Activated gamma-delta T cell treated with Interleukin-2 at 50 U/mL for 16 hours (primary cell): ENCODE data around the gene RPS2.

ENCODE experiments used
- DNase-seq: peaks from one replicate; pipeline ENCODE4 v3.0.0-alpha.2; 2020

RPS2 gene

DNA sequence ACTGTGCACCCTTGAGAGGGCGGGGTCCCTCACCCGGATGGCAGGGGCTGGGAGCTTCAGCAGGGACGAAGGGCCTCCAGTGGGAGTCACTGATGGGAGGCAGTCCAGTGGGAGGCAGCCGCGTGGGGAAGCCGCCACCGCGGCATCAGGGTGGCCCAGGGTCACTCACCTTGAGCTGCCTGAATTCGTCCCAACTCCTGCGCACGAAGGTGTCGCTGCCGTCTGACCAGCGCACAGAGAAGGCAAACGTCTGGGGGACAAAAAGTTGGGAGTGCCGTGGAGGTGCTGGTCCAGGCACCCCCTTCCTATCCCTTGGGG lies 16.1 kb upstream of the RPS2 start:
- no peak for DNase-seq

DNA sequence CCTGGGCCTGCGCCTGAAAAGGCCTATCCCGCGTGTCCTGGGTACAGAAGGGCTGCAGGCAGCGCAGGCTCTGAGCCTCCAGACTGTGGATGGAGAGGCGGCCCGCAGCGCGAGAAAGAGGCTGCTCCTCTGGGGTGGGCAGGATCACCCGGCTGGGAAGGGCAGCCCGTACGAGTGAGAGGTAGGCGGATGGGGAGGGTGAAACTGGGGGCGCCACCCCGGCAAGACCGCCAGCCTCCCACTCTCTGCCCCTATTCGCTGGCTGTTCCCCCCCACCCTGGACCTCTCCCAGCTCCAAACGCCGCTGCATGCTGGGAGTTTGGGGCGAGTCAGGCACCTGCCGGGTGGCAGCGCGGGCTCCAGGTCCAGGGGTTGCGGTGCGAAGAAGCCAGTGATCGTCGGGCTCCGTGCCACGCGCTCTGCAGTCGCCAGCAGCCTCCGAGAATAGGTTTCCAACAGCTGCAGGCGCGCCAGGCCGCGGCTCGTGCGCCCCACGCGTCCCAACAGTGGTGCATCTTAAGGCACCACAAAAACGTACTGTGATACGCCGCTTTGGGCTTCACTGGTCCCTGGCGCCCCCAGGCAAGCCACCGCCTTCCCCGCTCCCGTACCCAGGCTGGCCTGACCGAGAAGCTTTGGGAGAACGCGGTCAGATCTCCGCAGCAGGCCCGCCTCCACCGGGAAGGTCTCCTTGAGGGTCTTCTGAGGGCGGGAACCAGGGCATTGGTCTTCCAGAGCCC lies 15.6 kb upstream of the RPS2 start:
- no peak for DNase-seq

DNA sequence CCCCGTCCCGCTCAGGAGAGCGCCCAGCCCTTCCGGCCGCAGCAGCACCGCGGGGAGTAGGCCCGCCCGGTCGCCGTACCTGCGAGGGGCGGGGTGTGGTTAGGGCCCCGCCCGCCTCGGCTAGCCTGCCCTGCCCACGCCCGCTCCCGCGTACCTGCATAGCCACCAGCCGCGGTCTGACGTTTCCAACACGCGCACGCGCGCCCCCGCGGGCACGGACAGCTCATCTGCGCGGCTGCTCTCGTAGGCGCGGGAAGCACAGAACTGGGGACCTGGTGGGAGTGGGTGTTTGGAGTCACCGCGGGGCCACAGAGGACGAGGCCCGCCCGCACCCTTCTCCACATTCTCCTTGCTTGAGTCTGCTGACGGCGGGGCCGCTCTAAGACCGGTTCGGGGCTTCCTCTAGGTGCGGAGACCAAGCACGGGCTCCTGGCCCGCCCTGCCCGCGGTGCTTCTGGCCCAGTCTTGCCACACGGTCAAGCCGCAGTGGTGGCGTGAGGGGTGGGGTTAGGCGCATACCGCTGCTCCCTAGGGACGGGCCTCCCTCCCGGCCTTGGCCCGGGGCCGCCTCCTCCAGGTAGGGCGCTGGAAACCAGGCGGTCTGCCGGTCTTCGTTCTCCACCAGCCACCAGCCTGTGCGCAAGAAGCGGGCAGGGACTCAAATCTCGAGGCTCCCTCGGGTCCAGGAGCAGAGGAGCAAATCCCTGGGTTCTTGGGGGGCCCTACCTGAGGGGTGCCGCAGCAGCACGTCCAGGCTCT lies 14.8 kb upstream of the RPS2 start:
- DNase-seq, result no peak

DNA sequence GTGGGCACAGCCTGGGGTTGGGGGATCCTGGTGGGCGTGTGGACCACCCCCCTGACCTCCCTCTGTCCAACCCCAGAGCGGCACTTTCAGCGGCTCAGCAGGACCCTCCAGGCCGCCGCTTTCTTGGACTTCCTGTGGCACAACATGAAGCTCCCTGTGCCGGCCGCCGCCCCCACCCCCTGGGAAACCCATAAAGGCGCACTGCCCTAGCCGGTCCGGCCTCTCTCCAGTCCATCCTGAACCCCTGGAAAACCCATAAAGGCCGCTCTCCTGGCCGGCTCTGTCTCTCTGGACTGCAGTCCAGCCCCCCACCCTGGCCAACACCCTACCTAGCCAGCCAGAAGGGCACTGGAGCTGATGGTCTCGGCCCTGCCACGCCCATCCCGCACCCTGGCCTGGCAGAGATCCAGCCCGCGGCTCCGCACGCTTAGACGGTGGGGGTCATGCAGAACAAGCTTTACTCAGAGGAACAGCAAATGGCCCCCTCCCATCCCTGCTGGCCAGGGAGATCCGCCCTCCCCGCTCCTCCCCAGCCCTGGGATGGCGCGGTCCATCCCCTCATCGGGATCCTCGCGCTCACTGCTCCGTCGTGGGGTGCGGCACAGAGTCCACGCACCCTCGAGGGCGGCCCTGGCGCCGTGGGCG lies 14.0 kb upstream of the RPS2 start:
- DNase-seq, result no peak

DNA sequence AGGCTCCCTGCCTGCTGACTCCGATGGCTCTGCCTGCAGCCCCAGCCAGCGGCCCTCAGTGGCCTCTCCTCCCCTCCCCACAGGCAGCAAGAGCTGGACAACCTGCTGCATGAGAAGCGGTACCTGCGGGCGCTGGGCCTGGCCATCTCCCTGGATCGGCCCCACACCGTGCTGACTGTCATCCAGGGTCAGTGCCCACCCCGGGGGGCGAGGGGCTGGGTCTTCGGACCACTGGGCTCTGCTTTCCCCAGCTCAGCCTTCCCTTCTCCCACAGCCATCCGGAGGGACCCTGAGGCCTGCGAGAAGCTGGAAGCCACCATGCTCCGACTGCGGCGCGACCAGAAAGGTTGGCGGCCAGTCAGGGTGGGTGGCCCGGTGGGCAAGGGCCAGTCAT lies 13.2 kb upstream of the RPS2 start:
- DNase-seq, result no peak

DNA sequence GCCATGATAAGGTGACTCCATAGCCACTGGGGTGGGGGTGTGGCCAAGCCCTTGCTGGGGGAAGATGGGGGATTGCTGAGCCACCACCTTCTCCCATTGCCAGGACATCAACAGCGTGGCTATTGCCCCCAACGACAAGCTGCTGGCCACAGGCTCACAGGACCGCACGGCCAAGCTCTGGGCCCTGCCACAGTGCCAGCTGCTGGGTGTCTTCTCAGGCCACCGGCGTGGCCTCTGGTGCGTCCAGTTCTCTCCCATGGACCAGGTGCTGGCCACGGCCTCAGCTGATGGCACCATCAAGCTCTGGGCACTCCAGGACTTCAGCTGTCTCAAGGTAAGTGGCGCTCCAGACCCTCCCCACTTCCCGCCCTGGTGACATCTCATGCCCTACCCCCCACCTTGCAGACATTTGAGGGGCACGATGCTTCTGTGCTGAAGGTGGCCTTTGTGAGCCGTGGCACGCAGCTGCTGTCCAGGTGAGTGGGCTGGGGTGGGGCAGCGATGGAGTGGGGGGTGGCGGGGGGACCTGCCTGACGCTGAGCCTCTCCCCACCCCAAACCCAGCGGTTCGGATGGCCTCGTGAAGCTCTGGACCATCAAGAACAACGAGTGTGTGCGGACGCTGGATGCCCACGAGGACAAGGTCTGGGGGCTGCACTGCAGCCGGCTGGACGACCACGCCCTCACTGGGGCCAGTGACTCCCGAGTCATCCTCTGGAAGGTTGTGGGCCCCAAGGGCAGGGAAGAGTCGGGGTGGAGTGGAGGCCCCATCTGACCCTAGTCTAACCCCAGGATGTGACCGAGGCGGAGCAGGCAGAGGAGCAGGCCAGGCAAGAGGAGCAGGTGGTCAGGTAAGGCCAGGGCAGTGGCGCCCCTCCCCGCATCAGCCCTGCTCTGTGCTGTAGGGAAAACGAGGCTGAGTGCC lies 12.6 kb upstream of the RPS2 start:
- DNase-seq, result no peak

DNA sequence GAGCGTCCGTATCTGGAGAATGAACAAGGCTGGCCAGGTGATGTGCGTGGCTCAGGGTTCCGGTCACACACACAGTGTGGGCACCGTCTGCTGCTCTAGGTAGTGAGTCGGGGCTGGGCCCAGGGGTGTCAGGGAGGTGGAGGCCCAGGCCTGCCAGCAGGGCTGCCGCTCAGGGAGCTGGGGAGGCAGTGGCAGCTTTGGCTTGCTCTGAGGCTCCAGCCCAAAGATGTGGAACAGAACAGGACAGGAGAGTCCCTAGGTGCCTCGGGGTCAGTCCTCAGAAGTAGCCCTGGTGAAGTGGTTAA lies 11.5 kb upstream of the RPS2 start:
- no peak for DNase-seq

DNA sequence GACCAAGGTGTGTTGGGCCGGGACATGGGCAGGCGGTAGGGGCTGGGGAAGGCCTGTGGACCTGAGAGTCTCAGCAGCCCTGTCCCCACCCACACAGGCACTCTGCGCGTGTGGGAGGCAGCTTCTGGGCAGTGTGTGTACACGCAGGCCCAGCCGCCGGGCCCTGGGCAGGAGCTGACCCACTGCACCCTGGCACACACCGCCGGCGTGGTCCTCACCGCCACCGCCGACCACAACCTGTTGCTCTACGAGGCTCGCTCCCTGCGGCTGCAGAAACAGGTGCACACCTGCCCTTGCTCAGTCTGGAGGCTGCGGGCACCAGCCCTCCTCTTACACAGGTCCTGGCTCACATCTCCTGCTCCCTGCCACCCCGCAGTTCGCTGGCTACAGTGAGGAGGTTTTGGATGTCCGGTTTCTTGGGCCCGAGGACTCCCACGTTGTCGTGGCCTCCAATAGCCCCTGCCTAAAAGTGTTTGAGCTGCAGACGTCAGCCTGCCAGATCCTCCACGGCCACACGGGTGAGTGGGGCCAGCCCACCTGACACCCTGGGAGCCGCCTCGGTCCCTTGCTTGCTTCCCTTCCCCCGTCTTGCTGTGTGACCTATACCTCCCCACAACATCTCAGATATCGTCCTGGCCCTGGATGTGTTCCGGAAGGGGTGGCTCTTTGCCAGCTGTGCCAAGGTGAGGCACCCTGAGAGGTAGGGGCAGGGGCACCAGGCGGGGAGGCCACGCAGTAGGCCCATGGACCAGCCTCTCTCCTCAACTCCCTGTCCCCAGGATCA lies 11.0 kb upstream of the RPS2 start:
- no peak for DNase-seq

DNA sequence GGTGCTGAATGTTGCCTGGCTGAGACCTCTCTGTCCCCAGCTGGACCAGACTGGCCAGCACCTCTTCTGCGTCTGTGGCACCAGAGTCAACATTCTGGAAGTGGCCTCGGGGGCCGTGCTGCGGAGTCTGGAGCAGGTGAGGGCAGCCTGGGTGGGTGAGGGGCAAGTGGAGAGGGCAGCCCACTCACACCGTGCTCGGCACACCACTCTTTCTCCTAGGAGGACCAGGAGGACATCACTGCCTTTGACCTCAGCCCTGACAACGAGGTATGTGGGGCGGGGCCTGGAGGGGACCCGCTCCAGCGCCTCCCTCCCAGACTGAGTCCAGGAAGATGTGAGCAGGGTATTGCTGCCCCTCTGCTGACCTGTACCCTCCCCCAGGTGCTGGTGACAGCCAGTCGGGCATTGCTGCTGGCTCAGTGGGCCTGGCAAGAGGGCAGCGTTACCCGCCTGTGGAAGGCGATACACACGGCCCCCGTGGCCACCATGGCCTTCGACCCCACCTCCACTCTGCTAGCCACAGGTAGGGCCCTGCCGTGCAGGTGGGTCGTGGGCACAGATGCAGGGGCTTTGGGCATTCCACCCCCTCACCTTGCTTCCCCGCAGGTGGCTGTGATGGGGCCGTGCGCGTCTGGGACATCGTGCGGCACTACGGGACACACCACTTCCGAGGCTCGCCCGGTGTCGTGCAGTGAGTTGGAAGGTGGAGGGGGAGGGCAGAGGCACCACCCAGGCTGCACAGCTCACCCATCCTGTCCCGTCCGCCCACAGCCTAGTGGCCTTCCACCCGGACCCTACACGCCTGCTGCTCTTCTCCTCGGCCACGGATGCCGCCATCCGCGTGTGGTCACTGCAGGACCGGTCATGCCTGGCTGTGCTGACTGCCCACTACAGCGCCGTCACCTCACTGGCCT lies 9.8 kb upstream of the RPS2 start:
- no peak for DNase-seq

DNA sequence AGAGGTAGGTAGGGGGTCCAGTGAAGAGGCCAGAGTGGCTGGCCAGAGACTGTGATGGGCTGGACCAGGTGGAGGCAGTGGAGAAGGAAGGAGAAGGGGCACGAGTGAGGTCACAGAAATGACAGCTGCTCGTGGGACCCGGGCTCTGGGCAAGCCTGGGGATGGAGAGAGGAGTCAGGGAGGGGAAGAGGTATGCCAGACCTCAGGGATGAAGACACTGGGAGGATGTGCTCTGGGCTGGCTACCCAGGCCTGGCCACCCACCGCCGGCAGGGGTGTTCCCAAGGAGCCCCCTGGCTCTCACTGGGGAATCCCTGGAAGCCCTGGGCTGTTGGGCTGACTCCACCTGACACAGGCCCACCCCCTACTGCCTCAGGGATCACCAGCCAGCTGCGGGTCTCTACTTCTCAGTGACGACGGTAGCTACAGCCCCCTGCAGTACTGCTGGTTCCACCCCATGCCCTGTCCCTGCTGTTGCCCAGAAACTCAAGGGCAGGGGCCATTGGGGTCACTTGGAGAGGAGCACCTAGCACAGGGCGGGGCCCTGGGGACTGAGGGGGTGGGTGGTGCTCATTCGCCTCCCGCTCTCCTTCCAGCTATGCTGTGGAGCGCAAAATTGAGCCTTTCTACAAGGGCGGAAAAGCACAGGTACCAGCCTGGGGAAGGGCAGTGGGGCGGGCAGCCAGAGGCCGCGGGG lies 9.0 kb upstream of the RPS2 start:
- DNase-seq, result no peak

DNA sequence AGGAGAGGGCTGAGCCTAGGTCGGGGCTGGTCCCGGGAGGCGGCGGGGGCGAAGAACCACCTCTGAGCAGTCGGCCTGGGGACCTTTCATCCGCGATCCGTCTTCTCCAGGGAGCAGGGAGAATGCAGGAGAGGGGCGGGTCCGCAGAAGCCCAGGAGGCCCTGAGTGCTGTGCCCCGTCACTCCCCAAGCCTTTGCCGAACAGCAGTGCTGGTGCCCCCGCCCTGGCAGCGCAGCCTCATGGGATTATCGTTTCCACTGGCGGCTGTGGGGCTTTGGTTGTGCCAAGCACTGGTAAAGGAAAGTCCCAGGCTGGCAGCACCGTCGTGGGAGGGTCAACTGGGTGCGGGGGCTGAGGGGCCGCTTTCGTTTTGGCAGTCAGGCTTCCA lies 7.9 kb upstream of the RPS2 start:
- DNase-seq, result no peak

DNA sequence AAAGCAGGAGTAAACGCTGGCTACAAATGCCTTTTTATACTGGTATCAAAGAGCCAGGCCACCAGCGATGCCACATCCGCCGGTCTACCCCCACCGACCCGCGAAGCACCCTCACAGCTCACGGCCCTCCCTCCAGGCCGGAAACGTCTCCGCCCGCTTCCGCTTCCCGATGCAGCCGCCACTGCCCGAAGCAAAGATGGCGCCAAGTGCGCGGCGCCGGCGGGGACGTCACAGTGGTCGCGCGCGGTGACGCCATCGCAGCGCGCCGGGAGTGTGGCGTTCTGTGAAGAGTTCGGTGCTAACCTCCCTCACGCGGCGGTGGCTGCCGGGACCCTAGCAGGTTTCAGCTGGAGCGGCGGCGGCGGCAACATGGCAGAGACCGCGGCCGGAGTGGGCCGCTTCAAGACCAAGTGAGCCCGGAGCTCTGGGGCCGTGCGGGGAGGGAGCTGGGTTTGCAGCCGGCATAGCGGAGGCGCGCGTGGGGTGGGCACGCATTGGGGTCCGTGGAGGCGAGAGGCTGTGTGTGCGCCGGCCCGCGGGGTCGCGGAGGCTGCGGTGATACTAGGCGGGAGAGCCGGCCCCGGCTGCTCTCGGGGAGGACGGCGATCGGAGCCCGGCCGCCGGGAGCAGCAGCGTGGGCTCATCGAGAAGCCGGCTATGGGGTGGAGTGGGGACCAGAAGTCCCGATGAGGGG lies 7.3 kb upstream of the RPS2 start, which contains the start of gene TBL3:
Gene TBL3, plus strand, starts transcription at position 258 of the 694 bp plus-strand sequence. Its CDS starts 112 bp downstream, at position 370.
- peak; percentile 97 for DNase-seq

DNA sequence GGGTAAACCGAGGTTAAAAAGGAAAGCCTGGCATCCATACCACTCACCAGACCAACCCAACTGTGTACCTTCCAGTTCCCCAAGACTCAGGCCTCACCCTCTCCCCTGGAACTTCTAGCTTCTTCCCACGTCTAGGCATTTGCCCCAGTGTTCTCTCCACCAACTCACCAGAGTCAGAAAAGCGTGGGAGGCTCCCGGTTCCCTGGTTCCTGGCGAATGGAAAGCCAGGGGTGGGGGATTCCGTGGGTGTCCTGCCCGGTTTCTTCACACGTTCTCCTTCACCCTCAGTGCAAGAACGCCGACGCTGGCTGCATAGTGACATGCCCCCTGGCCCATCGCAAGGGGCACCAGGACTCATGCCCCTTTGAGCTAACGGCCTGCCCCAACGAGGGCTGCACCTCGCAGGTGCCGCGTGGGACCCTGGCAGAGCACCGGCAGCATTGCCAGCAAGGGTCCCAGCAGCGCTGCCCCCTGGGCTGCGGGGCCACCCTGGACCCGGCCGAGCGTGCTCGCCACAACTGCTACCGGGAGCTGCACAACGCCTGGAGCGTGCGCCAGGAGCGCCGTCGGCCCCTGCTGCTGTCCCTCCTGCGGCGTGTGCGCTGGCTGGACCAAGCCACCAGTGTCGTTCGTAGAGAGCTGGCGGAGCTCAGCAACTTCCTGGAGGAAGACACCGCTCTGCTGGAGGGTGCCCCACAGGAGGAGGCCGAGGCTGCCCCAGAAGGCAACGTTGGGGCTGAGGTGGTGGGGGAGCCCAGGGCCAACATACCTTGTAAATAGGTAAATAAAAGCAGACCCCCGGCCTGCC lies 3.7 kb upstream of the RPS2 start:
- no peak for DNase-seq

DNA sequence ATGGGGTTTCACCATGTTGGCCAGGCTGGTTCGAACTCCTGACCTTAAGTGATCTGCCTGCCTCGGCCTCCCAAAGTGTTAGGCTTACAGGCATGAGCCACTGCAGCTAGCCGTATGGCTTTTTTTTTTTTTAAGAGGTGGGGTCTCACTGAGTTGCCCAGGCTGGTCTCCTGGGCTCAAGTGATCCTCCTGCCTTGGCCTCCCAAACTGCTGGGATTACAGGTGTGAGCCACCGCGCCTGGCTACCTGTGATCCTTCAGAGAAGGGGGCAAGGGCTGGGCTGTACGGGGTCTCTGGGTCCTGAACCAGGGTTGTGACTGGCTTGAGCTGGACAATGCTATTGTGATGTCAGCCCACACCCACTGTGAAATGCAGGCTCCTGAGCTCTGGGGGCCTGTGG lies 1.8 kb upstream of the RPS2 start, which contains the start of gene RNF151:
Gene RNF151, plus strand, starts transcription at position 397 of the 400 bp plus-strand sequence. CDS start 26 bp downstream, outside the sequence.
- no peak for DNase-seq

DNA sequence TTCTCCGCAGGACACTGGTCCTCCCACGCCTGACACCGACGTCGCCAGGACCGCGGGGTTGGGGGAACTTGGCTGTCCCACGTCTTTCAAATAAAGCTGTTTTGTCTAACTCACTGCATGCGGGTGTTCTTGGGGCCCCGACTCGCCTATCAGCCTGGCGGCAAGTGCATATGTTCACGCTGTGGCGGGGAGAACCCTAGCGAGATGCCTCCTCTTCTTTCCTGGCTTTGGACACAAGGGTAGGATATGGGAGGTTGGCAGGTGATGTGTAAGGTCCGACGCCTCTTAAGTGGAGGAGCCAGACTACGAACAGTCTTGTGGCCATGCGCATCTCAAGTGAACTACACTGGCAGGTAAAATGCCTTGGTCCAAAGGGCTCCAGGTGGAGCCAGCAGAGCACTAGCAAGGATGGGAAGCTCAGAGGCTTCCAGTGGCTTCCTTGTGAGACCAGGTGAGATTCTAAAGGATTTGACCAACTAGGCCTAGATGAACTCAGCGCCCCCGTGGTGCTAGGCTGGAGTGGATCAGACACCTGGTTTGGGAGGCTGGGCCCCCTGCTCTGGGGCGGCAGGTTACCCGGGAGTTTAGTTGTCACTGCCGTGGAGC lies 873 bp upstream of the RPS2 start:
- no peak for DNase-seq

DNA sequence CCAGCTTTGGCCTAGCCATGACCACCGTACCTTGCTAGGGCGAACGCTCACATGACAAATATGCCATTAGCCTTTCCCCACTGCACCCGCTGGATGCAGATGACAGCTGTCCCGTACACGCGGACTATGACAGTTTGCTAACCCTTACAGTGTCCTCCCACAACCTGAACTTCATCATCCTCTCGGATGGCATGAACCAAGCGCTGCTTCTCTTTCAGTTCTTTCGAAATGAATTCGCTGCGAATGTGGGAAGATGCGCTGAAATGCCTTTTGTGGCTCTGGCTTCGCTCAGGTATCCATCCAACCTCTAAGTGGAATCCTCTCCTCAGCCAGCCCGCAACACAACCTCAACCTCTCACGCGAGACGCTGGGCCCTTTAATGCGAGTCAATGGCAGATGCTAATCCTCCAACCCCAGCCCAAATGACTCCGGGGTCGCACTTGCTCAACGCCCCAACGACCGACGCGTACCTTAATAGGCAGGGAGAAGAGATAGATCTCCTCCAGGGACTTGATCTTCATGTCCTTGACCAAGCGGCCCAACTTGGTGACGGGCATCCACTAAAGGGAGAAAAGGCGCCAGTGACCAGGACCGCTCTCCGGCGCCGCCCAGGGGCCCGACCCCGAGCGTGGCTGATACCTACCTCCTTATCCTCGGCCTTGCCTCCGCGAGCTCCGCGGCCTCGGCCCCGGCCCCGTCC lies 670 bp downstream of the RPS2 start:
- no peak for DNase-seq
